Measurements from ENCODE around the gene CLCNKA.
A peak's percentile ranks its signal among the peaks of the same experiment; 100 is the strongest.
"Not testable (repeated sequence)": the region's sequence is repeated elsewhere in the genome, so short reads cannot be mapped to it uniquely, and the experiment has no call there.

The CLCNKA gene

GRCh38 chr1:16046842-16047241, 25.0 kb downstream of the CLCNKA start:
- DNase-seq = no peak

GRCh38 chr1:16047791-16048475, 26.1 kb downstream of the CLCNKA start:
- no peak for DNase-seq

GRCh38 chr1:16048573-16049189, 26.8 kb downstream of the CLCNKA start:
- DNase-seq = peak; percentile 41 to 52

- DNase-seq = no peak
Observed at GRCh38 chr1:16050328-16050727, 28.5 kb downstream of the CLCNKA start.

- no peak for DNase-seq
Observed at GRCh38 chr1:16051039-16051438, 29.2 kb downstream of the CLCNKA start.

GRCh38 chr1:16051949-16052348, 30.1 kb downstream of the CLCNKA start:
- not testable (repeated sequence) for DNase-seq

- no peak for DNase-seq
Observed at GRCh38 chr1:16053781-16054502, 32.1 kb downstream of the CLCNKA start.

GRCh38 chr1:16054598-16055540, 33.0 kb downstream of the CLCNKA start:
- no peak for DNase-seq

GRCh38 chr1:16055613-16056520, 34.0 kb downstream of the CLCNKA start:
- DNase-seq = peak; percentile 85 to 86

GRCh38 chr1:16056521-16056912, 34.7 kb downstream of the CLCNKA start:
- DNase-seq = not testable (repeated sequence)

- DNase-seq = not testable (repeated sequence)
Observed at GRCh38 chr1:16057314-16057915, 35.6 kb downstream of the CLCNKA start.

GRCh38 chr1:16058394-16059120, 36.7 kb downstream of the CLCNKA start:
- not testable (repeated sequence) for DNase-seq

- no peak for DNase-seq
Observed at GRCh38 chr1:16061266-16061665, 39.4 kb downstream of the CLCNKA start.

- not testable (repeated sequence) for DNase-seq
Observed at GRCh38 chr1:16061989-16062686, 40.3 kb downstream of the CLCNKA start.

- not testable (repeated sequence) for DNase-seq
Observed at GRCh38 chr1:16062687-16063075, 40.8 kb downstream of the CLCNKA start.

GRCh38 chr1:16063226-16063829, 41.5 kb downstream of the CLCNKA start:
- DNase-seq = no peak

GRCh38 chr1:16063921-16064320, 42.1 kb downstream of the CLCNKA start:
- no peak for DNase-seq

- DNase-seq = no peak
Observed at GRCh38 chr1:16064536-16065268, 42.9 kb downstream of the CLCNKA start.

GRCh38 chr1:16065269-16065576, 43.4 kb downstream of the CLCNKA start:
- DNase-seq = no peak
